GM19452 (cell line): ENCODE data around the gene AGRP.

Experiments used
- ATAC-seq: cut with Tn5 transposase; IDR thresholded peaks from one replicate; pipeline ENCODE4 v1.9.1; 2021; ENCODE audit not compliant: unreplicated experiment

The AGRP gene

DNA sequence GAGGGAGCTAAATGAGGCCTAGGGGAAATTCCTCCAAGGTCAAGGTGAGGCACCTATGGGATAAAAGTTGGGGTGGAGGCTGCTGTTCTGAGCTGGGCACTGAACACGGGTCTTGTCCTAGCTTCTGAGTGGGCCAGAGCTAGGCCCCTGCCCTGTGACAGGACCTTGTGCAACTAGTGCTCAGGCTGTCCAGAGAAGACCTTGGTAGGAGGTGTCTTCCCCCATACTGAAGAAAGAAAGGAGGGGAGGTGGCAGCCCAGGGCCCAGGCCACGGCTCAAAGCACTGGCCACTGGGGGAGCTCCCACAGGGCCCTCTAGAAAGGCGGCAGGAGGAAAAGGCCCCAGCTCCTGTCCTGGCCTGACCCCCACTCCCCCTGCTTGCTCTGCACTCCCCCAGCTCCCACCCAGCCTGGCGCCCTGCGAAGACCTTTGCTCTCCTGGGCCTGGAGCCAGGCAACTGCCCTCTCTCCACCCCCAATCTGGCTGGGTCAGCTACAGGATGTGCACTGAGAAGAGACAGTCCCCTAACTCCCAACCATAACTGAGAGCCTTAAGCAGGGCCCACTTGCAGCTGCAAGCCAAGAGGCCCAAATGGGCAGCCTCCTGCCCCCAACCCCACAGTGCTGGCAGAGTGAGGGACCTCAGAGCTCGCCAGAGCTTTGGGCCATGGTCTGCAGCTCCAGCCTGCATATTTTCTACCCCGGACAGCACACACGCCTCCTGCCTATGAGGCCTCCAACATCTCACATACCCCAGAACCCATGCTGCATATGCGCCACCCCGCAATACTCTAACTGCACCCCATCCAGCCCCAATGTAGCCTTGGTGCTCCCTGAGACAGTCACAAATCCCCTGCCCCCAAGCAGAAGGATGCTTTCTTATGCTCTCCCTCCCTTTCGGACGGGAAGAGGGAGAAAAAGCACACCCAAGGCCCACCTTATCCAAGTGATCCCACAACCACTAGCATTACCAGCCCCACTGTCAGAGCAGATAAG lies 37.1 kb downstream of the AGRP start:
- no peak for ATAC-seq

DNA sequence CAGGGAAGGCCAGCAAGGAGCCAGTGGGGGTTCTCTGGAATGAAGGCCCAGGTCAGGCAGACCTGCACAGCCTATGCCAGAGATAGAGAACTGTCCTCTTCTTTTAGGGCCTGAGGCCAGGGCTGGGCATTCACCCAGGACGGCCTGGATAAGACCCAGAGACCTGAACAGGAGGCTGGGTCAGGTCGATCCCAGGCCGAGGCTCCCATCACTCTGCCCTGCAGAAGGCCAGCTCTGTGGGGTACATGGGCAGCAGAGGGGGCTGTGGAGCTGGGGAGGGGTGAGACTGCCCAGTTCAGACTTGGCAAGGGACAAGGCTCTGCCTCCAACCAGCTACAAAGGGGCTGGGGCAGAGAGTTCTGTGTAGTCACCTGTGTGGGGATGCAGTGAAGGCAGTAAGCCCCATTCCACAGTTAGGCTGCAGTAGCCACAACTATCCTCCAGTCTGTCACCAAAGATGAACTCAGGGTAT lies 37.9 kb downstream of the AGRP start:
- ATAC-seq = no peak

DNA sequence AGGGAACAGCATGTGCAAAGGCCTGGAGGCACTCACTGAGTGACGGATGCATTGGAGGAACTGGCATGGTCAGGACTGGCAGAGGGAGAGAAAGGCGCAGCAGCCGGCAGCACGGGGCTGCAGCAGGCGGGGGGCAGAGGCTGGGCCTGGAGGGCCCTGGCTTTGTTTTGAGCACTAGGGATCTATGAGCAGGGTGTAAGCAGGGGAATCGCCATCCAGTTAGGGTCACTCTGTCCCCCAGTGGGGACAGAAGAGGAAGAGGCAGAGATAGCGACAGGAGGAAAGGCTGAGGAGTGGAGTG lies 38.3 kb downstream of the AGRP start:
- no peak for ATAC-seq

GRCh38 chr16:67444259-67445125 lies 38.9 kb downstream of the AGRP start:
- no peak for ATAC-seq

GRCh38 chr16:67443265-67443664 lies 40.1 kb downstream of the AGRP start:
- no peak for ATAC-seq

DNA sequence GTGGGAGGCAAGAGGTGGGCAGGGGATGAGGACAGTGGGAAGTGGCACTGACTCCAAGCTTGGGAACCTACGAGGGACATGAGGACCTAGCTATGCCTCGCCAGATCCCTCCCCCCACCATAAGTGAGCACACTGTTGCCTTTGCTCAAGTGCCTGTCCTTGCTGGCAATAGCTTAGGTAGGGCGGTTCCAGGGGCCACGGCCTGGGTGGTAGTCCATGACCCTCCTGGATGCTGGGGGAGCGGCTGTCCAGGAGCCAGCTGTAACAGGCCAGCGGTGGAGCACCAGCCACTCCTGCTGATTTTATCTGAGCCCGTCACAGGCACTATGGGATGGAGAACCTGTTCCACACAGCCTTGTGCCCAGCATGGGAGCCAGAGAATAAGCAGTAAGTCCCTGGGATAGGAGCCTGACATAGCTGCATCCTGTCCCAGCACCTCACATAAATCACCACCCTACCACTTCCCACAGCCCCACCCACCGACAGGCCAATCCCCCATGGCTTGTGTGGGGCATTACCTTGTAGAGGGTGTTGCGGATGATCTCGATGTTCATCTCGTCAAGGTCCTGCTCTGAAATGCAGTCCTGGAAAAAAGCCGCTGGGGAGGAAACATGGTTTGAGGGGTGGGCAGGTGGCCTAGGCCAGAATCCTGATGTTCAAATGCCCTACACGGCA lies 40.6 kb downstream of the AGRP start:
- ATAC-seq = no peak

DNA sequence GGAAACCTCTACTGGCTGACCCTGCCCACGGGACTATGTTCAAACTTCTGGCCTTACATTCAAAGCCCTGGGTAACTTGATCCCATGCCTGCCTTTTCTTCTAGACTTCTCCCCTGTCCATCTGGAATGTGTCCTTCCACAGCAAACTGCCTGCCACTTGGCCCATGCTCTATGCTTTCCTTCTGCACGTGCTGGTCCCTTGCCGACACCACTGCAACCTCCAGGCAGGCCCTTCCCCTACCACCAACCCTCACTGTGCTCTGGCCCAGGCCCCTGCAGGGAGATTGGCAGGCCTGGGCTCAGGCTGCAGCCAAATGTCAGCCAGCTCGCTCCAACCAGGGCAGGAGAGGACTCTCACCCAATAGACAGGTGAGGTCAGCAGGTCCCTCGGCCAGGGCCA lies 41.4 kb downstream of the AGRP start:
- ATAC-seq = no peak

- ATAC-seq = no peak
Measured at GRCh38 chr16:67441271-67441753, 42.0 kb downstream of the AGRP start.

DNA sequence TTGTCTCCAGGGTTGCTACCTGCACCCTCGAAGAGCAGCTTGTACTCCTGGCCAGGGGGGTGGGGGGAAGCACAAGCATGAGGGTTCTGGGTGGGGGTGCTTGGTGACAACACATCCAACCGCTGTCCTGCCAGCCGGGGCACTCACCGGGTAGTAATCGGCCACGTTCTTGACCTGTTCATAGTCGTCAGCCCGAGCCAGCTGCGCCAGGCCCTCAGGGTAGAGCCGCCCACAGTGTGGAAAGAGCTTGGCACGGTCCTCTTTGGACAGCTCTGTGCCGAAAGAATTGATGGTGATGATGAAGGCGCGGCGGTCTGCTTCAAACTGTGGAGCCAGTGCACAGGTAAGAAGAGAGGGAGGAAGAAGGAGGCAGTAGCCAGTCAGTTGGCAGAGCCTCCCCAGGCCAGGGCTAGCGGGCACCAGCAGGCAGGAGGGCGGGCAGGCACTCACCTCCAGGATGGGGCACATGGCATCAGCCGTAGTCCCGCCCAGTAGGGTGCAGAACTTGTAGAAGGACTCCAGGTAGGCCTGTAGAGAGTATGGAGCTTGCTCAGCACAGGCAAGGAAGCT lies 44.4 kb downstream of the AGRP start:
- no peak for ATAC-seq

DNA sequence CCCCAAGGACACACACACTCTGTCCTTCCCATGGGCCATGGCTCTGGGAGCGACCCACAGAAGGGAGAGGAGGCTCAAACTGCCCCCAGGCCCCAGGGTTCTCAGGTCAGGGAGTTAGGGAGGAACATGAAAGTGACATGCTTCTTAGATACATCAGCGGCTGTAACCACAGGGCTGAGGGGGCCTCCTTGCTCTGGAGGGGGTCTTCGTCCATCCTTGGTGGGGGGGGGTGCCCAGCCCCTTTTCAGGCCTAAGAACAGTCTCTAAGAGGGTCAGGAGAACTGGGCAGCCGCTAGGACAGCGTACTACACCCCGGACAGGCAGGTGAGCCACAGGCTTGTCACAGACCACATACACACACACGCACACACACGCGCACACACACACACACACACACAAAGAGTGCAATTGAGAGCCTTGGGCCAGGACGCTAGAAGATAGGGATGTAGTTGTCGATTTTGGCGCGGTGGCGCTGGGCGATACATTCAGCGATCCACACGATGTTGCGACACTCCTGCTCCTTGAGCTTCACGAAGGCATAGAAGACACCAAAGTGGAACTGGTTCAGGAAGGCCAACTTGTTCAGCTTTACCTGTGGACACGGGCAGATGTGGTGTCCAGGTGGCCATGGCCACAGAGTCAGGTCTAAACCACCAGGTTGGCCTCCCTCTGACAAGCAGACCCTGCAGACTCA lies 45.1 kb downstream of the AGRP start:
- no peak for ATAC-seq

GRCh38 chr16:67437513-67437912 lies 45.8 kb downstream of the AGRP start:
- no peak for ATAC-seq

DNA sequence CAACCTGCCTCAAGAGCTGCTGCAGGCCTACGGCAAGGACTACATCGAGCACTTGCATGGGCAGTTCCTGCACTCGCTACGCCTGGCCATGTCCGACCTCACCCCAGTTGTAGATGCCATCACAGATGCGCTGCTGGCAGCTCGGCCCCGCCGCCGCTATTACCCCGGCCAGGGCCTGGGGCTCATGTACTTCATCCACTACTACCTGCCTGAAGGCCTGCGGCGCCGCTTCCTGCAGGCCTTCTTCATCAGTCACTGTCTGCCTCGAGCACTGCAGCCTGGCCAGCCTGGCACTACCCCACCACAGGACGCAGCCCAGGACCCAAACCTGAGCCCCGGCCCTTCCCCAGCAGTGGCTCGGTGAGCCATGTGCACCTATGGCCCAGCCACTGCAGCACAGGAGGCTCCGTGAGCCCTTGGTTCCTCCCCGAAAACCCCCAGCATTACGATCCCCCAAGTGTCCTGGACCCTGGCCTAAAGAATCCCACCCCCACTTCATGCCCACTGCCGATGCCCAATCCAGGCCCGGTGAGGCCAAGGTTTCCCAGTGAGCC lies 46.6 kb downstream of the AGRP start:
- no peak for ATAC-seq

DNA sequence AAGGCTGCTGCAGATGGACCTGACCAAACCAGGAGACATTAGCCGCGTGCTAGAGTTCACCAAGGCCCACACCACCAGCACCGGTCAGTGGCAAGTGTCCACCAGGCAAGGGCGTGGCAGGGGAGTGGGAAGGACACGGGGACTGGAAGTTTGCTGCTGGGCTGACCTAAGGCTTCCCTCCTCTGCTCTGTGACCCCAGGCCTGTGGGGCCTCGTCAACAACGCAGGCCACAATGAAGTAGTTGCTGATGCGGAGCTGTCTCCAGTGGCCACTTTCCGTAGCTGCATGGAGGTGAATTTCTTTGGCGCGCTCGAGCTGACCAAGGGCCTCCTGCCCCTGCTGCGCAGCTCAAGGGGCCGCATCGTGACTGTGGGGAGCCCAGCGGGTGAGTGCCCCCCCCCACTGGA lies 47.6 kb downstream of the AGRP start:
- no peak for ATAC-seq

GRCh38 chr16:67433131-67433719 lies 50.1 kb downstream of the AGRP start:
- ATAC-seq = no peak
